Nucleus accumbens (tissue), 56 donors: Measurements from ENCODE around the gene CRACDL.
"Not testable (repeated sequence)": the region's sequence is repeated elsewhere in the genome, so short reads cannot be mapped to it uniquely, and the experiment has no call there.

ENCODE experiments used
- DNase-seq, 56 donors: peaks; one replicate each; lab custom pipeline; 2025; lab: John Stamatoyannopoulos, UW

The CRACDL gene

DNA sequence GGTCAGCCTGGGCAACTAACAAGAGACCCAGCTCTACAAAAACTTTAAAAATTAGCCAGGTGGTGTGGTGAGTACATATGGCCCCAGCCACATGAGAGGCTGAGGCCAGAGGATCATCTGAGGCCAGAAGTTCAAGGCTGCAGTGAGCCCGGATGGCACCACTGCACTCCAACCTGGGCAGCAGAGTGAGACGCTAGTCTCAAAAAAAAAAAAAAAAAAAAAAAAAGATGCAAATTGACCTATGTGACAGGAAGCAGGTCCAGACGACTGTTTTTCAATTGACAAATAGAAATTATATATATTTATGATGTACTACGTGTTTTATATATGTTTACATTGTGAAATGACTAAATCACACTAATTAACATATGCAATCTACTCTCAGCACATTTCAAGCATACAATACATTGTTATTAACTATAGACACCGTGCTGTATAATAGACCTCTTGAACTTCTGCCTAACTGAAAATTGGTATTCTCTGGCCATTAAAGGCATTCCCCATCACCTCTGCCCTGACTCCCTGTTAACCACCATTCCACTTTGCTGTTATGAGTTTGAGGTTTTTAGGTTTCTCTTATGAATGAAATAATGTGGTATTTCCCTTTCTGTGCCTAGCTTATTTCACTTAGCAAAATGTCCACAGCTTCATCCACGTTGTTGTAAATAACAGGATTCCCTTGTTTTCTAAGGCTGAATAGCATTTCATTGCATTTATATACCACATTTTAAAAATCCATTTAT is 172.6 kb downstream of the CRACDL start:
- no peak for DNase-seq

GRCh38 chr2:98761909-98762308 is 174.1 kb downstream of the CRACDL start:
- DNase-seq, result no peak

GRCh38 chr2:98761267-98761781 is 174.7 kb downstream of the CRACDL start:
- peak in 10 of 56 donors; percentile 7 to 58 (median 31) for DNase-seq

- DNase-seq, result no peak
Observed at GRCh38 chr2:98759827-98760625, 176.0 kb downstream of the CRACDL start.

GRCh38 chr2:98759338-98759737 is 176.7 kb downstream of the CRACDL start:
- no peak for DNase-seq

GRCh38 chr2:98757904-98758421 is 178.1 kb downstream of the CRACDL start:
- DNase-seq, result peak in 15 of 56 donors; percentile 8 to 56 (median 33)

GRCh38 chr2:98753801-98754200 is 182.2 kb downstream of the CRACDL start:
- DNase-seq, result no peak

- not testable (repeated sequence) for DNase-seq
Observed at GRCh38 chr2:98752711-98753110, 183.3 kb downstream of the CRACDL start.

- DNase-seq, result no peak
Observed at GRCh38 chr2:98751748-98752147, 184.3 kb downstream of the CRACDL start.

DNA sequence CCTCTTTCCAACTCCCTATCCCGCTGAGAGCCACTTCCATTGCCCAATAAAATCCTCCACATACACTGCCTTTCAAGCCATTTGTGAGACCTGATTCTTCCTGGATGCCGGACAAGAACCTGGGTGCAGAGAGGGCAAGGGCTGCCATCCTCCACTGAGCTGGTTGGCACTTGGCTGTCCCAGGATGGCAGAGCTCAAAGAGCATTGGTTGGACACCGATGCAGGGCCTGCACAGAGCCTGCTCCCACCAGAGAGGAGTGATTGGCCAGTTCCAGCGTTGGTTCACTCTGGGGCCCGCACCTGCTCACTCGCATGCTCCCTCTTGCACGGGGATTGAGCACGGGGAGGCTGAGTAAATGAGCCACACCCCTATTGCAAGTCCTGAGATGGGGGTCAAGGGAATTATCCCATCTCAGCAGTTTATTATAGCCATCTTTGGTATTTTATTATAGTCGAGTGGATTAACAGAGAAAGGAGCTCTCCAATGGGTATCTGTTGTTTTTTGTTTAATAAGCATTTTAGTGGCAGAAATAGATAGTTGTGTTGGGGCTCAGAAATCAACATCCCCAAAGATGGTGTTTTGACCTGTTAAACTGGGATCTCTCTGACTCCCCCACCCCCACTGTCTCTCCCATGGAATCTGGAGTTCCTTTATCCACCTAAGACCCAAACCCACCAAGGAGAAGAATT is 185.3 kb downstream of the CRACDL start:
- no peak for DNase-seq

DNA sequence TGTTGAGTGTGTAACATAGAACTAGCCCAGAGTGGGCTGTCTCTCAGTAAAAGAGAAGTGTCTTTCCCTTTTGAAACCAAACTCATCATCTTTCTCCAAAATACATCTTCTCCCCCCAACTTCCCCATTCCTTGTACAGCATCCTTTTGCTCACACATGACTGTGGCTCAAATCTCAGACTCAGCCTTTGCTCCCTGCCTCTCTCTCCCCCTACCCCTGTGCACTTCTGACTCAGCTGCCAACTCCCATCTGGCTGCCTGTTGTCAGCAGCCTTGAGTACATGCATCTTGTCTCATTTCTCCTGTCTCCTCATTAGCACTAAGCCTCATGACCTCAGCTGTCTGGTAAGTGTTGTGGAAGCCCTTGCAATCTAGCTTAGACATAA is 187.0 kb downstream of the CRACDL start:
- DNase-seq, result peak in 8 of 56 donors; percentile 11 to 55 (median 34)

GRCh38 chr2:98748292-98749065 is 187.5 kb downstream of the CRACDL start:
- no peak for DNase-seq

GRCh38 chr2:98747888-98748287 is 188.1 kb downstream of the CRACDL start:
- DNase-seq, result no peak

DNA sequence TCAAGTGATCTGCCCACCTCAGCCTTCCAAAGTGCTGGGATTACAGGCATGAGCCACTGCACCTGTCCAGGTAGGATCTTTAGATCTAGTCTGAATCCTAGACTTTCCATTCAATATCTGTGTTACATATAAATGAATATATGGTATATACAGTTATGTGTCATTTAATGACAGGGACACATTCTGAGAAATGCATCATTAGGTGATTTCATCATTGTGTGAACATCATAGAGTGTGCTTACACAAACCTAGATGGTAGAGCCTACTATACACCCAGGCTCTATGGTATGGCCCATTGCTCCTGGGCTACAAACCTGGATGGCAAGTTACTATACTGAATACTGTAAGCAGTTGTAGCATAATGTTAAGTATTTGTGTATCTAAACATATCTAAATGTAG is 189.6 kb downstream of the CRACDL start:
- DNase-seq, result no peak

DNA sequence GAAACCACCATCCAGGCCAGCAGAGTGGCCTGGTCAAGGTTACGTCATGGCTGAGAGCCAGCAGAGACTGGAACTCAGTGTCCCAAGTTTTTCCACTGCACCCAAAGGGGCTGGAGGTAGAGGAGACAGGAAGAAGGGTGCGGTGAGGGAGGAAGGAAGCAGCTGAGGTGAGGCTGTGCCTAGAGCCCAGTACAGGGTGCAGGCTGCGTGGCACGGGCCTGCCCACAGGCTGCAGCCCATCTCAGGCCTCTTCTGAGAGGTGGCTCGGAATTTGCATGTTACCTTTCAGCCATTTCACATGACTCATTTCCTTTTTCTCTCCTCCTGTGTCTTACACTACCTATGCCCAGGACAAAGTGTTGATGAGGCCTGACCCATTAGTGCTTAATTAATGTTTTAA is 191.4 kb downstream of the CRACDL start:
- DNase-seq, result no peak
